ENCODE measurements around the gene PPME1.

GRCh38 chr11:74226907-74227306 lies 55.8 kb downstream of the PPME1 start:
- no peak for TF ChIP-seq CTCF (IDR thresholded peaks at IDR 0.05; ENCODE audit: low read length)
- TF ChIP-seq EZH2 (IDR thresholded peaks at IDR 0.05; ENCODE audit: borderline replicate concordance, low read length), result no peak
